Thyroid gland (tissue), 4 donors: ENCODE measurements around the gene IQSEC1.

Source experiments
- CTCF ChIP-seq, 6 experiments: fragments of 200-600 bp in 3 of 6; fragments of 450-650 bp in 3 of 6; sonication (generic) in 3 of 6; IDR thresholded peaks; one replicate each; pipeline ENCODE4 v1.5.1; 2016 to 2019; ENCODE audit warnings: antibody characterized with exemption in 6 of 6, mild to moderate bottlenecking in 2 of 6, inconsistent platforms in 1 of 6, moderate library complexity in 1 of 6
- POLR2A ChIP-seq, 2 donors: fragments of 450-650 bp; IDR thresholded peaks; one replicate each; pipeline ENCODE4 v1.6.1; 2017; ENCODE audit warnings: antibody characterized with exemption in 2 of 2, mild to moderate bottlenecking in 2 of 2, moderate library complexity in 1 of 2

DNA sequence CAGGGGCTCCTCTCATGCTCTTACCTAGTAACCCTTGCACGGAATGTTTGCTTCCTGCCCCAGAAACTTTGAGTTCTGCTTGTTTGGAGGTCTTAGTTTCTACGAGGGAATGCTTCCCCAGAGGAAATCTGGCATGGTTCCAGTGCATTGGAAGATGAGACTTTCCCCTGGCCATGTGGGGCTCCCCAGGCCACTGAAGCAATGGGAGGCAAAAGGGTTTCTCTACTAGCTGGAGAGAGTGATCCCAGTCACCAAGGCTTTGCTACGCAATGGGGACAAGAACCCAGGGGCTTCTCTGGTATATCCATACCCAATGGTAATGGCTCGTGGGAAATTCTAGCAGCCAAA lies 187.7 kb downstream of the IQSEC1 start:
- TF ChIP-seq CTCF (IDR thresholded peaks at IDR 0.05) (no peak), POLR2A (IDR thresholded peaks at IDR 0.05) (no peak)
